GM12801 (cell line): ENCODE results near the gene COQ8A.

Source experiments
- TF ChIP-seq, protein P1 (sequence below): IDR thresholded peaks from one replicate; pipeline ENCODE4 v1.5.1; 2011; ENCODE audit warnings: control low read depth; ENCODE audit not compliant: insufficient read length; ENCODE audit errors: extremely low read depth

COQ8A gene

DNA sequence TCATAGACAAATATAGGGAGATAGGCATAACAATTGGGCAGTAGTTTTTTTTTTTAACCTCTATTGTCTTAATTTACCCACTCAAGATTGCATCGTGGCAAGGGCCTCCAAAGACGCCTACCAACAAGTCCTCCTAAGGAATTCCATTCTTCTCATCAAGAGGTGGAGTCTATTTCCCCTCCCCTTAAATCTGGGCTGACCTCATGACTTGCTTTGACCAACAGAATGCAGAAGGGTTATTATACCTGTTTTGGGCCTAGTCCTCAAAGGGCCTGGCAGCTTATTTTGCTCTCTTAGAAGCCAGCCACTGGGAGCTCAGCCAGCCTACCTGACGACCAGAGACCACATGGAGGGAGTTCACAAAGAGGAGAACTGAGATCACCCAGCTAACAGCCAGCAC, 92.3 kb downstream of the COQ8A start:
- TF ChIP-seq, protein P1, sequence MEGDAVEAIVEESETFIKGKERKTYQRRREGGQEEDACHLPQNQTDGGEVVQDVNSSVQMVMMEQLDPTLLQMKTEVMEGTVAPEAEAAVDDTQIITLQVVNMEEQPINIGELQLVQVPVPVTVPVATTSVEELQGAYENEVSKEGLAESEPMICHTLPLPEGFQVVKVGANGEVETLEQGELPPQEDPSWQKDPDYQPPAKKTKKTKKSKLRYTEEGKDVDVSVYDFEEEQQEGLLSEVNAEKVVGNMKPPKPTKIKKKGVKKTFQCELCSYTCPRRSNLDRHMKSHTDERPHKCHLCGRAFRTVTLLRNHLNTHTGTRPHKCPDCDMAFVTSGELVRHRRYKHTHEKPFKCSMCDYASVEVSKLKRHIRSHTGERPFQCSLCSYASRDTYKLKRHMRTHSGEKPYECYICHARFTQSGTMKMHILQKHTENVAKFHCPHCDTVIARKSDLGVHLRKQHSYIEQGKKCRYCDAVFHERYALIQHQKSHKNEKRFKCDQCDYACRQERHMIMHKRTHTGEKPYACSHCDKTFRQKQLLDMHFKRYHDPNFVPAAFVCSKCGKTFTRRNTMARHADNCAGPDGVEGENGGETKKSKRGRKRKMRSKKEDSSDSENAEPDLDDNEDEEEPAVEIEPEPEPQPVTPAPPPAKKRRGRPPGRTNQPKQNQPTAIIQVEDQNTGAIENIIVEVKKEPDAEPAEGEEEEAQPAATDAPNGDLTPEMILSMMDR: no peak

DNA sequence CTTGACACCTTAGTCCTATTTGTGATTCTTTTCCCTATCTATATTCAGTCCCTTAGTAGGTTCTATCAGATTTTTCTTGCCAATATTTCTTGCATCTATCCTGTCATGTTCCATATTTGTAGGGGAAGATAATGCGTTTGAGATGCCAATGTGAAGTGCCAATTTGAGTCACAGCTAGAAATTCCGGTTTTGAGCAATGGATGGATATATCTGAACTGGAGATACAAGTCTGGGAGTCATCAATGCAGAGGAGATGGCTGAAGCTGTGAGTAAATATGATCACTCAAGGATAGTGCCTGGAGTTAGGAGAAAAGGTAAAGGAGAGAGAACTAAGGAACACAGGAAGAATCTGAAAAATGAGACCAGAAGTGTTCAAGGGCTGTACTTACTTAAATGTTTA, 93.8 kb downstream of the COQ8A start:
- TF ChIP-seq, protein P1: no peak

DNA sequence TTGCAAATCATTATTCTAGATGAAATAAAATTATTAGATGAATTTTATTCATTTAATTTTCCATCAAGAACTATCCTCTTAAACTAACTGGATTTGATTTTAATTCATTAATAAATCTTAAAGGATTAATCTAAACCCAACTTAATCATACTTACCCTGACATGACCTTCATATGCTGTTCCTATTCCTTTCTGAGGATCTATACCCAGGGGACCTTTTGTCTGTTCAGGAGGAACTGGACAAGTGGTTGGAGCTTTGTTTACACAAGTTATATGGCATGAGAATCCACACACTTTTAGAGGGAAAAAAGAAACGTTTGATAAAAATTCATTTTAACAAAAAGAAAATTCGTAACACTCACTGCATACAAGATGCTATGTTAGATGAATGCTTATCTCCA, 95.2 kb downstream of the COQ8A start:
- TF ChIP-seq, protein P1: no peak

DNA sequence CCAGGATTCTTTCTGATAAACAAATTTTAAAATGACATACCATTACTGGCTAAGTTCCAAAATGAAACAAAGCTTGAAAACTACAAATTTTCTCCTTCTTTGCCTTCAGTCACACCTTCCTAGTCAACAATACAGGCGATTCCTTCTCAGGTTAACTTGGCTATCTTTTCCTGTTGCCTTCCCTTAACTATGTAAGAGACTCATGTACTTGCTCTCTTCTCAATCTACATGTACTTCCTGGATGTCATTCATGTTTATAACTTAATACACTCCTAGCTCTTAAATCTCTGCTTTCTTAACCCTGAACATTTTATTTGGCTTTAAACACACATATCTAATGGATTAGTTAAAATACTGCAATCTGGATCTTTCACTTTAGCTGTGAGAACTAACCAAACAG, 97.0 kb downstream of the COQ8A start:
- TF ChIP-seq, protein P1: no peak
